ENCODE measurements around the gene CDC37.

Gene CDC37

GRCh38 chr19:10427169-10427568 lies 23.8 kb upstream of the CDC37 start:
- TF ChIP-seq CTCF (IDR thresholded peaks at IDR 0.05; ENCODE audit: insufficient read depth, low read depth, low read length, missing control alignments) = no peak
- H3K4me3 ChIP-seq (ENCODE audit: low read length) = no peak overlapping the region

GRCh38 chr19:10424011-10424637 lies 20.8 kb upstream of the CDC37 start:
- DNase-seq (ENCODE audit: low read depth) = peak; percentile 75
- peak overlapping the region; percentile 21 for H3K4me3 ChIP-seq (ENCODE audit: low read length)
- peak; percentile 81 for TF ChIP-seq CTCF (IDR thresholded peaks at IDR 0.05; ENCODE audit: insufficient read depth, low read depth, low read length, missing control alignments)

More at GRCh38 chr19:10427169-10427568, 23.8 kb upstream of the CDC37 start:
- no peak for DNase-seq (ENCODE audit: low read depth)

- H3K4me3 ChIP-seq (ENCODE audit: low read length) = no peak overlapping the region
- no peak for TF ChIP-seq CTCF (IDR thresholded peaks at IDR 0.05; ENCODE audit: insufficient read depth, low read depth, low read length, missing control alignments)
- DNase-seq (ENCODE audit: low read depth) = no peak
Observed at GRCh38 chr19:10422846-10423245, 19.5 kb upstream of the CDC37 start.

- DNase-seq (ENCODE audit: low read depth) = no peak
- H3K4me3 ChIP-seq (ENCODE audit: low read length) = no peak overlapping the region
- TF ChIP-seq CTCF (IDR thresholded peaks at IDR 0.05; ENCODE audit: insufficient read depth, low read depth, low read length, missing control alignments) = no peak
Observed at GRCh38 chr19:10422046-10422461, 18.7 kb upstream of the CDC37 start.

GRCh38 chr19:10421240-10422045 lies 18.1 kb upstream of the CDC37 start:
- no peak overlapping the region for H3K4me3 ChIP-seq (ENCODE audit: low read length)
- no peak for DNase-seq (ENCODE audit: low read depth)

GRCh38 chr19:10420444-10421239 lies 17.3 kb upstream of the CDC37 start, which contains the start of gene PDE4A:
TSS of gene PDE4A (plus strand) at chr19:10420538. CDS start at chr19:10420765, 227 bp downstream.
- TF ChIP-seq CTCF (IDR thresholded peaks at IDR 0.05; ENCODE audit: insufficient read depth, low read depth, low read length, missing control alignments) = peak; percentile 24
- peak; percentile 55 for DNase-seq (ENCODE audit: low read depth)
- peak within 1 kb of the TSS; percentile 32 for H3K4me3 ChIP-seq (ENCODE audit: low read length)

More at GRCh38 chr19:10421240-10422045, 18.1 kb upstream of the CDC37 start:
- no peak for TF ChIP-seq CTCF (IDR thresholded peaks at IDR 0.05; ENCODE audit: insufficient read depth, low read depth, low read length, missing control alignments)

All from epithelial cell of esophagus (primary cell).